ENCODE results near the gene PRR22. TPM values are rescaled to one million over a fixed set of nuclear protein-coding genes. Genes with fewer than 3 reads are reported as not detected.

The PRR22 gene
- polyA plus RNA-seq, 1 donor from 2014 or later = 0.97 TPM

DNA sequence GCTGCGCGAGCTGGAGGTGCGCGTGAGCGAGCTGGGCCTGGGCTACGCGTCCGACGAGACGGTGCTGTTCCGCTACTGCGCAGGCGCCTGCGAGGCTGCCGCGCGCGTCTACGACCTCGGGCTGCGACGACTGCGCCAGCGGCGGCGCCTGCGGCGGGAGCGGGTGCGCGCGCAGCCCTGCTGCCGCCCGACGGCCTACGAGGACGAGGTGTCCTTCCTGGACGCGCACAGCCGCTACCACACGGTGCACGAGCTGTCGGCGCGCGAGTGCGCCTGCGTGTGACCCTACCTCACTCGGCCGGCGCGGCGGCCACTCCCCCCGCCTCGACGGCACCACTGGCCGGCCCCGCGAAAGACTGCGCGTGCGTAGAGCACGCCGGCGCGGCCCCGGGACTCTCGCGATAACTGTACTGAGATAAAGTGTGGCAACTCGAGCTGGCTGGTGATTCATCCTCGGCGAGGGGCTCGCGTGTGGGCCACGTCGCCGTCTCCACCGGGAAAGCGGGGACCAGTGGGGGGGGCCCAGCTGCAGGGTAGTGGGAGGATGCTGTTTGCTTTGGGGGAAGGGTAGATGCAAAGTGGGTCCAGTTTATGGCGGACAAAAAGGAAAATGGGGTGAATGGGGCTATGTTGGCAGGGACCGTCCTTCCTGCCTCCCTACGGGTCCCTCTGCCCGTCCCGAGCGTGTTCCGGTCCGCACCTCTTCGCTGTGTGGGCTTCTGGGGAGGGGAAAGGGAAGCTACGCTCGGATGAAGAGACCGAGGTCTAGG is 43.5 kb upstream of the PRR22 start:
- Histone ChIP-seq H3K79me2 (replicated peaks; ENCODE audit: insufficient read depth, low read length) (no peaks in the 10 kb centered on the region), H3K4me3 (ENCODE audit: low read length) (peak overlapping the region; percentile 70), H4K20me1 (ENCODE audit: insufficient read depth) (no peaks in the 10 kb centered on the region), H3K9me2 (ENCODE audit: insufficient read depth, low read length) (no peaks in the 10 kb centered on the region), H3K36me3 (ENCODE audit: insufficient read depth, low read length) (no peaks in the 10 kb centered on the region), H3K9ac (ENCODE audit: low read length) (peak overlapping the region; percentile 69), H3F3A (ENCODE audit: insufficient read depth, low read length, poor library complexity, severe bottlenecking) (no peaks in the 10 kb centered on the region), H3K9me3 (ENCODE audit: low read length) (no peaks in the 10 kb centered on the region), H2AFZ (ENCODE audit: low read depth, low read length) (peak overlapping the region; percentile 85), H3K4me2 (ENCODE audit: low read length) (peak overlapping the region; percentile 59), H3K27ac (ENCODE audit: low read length) (peak overlapping the region; percentile 70), H3K27me3 (ENCODE audit: insufficient read depth, low read depth, low read length) (no peaks in the 10 kb centered on the region)
- TF ChIP-seq EZH2 (IDR thresholded peaks at IDR 0.05; ENCODE audit: borderline replicate concordance, insufficient read depth, low read length, poor library complexity, severe bottlenecking) = no peak
- TF ChIP-seq EP300 (conservative IDR thresholded peaks at IDR 0.05; ENCODE audit: poor library complexity, severe bottlenecking) = peak; percentile 36
- TF ChIP-seq TAF1 (IDR thresholded peaks at IDR 0.05; ENCODE audit: low read depth) = no peak
- TF ChIP-seq SMC3 (conservative IDR thresholded peaks at IDR 0.05; ENCODE audit: poor library complexity) = no peak
- peak; percentile 85 for TF ChIP-seq POLR2AphosphoS5 (IDR thresholded peaks at IDR 0.05)
- no peak for TF ChIP-seq RAD21 (conservative IDR thresholded peaks at IDR 0.05)
- TF ChIP-seq MXI1 (conservative IDR thresholded peaks at IDR 0.05; ENCODE audit: poor library complexity, severe bottlenecking) = peak; percentile 52
- TF ChIP-seq, protein P1, sequence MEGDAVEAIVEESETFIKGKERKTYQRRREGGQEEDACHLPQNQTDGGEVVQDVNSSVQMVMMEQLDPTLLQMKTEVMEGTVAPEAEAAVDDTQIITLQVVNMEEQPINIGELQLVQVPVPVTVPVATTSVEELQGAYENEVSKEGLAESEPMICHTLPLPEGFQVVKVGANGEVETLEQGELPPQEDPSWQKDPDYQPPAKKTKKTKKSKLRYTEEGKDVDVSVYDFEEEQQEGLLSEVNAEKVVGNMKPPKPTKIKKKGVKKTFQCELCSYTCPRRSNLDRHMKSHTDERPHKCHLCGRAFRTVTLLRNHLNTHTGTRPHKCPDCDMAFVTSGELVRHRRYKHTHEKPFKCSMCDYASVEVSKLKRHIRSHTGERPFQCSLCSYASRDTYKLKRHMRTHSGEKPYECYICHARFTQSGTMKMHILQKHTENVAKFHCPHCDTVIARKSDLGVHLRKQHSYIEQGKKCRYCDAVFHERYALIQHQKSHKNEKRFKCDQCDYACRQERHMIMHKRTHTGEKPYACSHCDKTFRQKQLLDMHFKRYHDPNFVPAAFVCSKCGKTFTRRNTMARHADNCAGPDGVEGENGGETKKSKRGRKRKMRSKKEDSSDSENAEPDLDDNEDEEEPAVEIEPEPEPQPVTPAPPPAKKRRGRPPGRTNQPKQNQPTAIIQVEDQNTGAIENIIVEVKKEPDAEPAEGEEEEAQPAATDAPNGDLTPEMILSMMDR (IDR thresholded peaks at IDR 0.05; ENCODE audit: poor library complexity, severe bottlenecking) = no peak
- TF ChIP-seq, protein P2, sequence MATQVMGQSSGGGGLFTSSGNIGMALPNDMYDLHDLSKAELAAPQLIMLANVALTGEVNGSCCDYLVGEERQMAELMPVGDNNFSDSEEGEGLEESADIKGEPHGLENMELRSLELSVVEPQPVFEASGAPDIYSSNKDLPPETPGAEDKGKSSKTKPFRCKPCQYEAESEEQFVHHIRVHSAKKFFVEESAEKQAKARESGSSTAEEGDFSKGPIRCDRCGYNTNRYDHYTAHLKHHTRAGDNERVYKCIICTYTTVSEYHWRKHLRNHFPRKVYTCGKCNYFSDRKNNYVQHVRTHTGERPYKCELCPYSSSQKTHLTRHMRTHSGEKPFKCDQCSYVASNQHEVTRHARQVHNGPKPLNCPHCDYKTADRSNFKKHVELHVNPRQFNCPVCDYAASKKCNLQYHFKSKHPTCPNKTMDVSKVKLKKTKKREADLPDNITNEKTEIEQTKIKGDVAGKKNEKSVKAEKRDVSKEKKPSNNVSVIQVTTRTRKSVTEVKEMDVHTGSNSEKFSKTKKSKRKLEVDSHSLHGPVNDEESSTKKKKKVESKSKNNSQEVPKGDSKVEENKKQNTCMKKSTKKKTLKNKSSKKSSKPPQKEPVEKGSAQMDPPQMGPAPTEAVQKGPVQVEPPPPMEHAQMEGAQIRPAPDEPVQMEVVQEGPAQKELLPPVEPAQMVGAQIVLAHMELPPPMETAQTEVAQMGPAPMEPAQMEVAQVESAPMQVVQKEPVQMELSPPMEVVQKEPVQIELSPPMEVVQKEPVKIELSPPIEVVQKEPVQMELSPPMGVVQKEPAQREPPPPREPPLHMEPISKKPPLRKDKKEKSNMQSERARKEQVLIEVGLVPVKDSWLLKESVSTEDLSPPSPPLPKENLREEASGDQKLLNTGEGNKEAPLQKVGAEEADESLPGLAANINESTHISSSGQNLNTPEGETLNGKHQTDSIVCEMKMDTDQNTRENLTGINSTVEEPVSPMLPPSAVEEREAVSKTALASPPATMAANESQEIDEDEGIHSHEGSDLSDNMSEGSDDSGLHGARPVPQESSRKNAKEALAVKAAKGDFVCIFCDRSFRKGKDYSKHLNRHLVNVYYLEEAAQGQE (IDR thresholded peaks at IDR 0.05; ENCODE audit: borderline replicate concordance) = peak; percentile 55

DNA sequence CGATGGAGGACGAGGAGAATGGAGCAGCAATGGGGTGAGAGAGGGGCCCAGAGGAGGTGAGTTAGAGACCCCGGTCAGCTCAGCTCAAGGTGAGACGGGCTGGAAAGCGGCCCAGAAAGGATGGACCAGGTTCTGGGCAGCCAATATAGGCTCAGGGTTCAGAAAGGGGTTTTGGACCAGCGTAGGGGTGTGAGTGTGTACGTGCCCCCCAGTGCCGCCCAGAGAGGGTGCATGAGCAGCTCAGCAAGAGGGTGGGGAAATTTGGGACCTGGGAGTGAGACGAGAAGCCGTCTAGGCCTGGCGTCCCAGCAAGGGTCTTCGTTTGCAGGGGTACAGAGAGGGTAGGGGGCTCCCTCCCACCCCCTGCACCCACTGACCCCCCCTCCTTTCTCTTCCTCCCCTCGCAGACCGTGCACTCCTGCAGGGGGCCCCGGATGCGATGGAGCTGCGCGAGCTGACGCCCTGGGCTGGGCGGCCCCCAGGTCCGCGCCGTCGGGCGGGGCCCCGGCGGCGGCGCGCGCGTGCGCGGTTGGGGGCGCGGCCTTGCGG is 42.9 kb upstream of the PRR22 start:
- Histone ChIP-seq H3K27me3 (ENCODE audit: insufficient read depth, low read depth, low read length) (no peaks in the 10 kb centered on the region), H3K9me2 (ENCODE audit: insufficient read depth, low read length) (no peaks in the 10 kb centered on the region), H3K4me2 (ENCODE audit: low read length) (no peak overlapping the region), H4K20me1 (ENCODE audit: insufficient read depth) (no peaks in the 10 kb centered on the region), H3K79me2 (replicated peaks; ENCODE audit: insufficient read depth, low read length) (no peaks in the 10 kb centered on the region), H3K9me3 (ENCODE audit: low read length) (no peaks in the 10 kb centered on the region), H3K36me3 (ENCODE audit: insufficient read depth, low read length) (no peaks in the 10 kb centered on the region), H3K4me3 (ENCODE audit: low read length) (peak overlapping the region; percentile 60), H2AFZ (ENCODE audit: low read depth, low read length) (no peak overlapping the region), H3K27ac (ENCODE audit: low read length) (peak overlapping the region; percentile 28), H3F3A (ENCODE audit: insufficient read depth, low read length, poor library complexity, severe bottlenecking) (no peaks in the 10 kb centered on the region), H3K9ac (ENCODE audit: low read length) (peak overlapping the region; percentile 69)
- TF ChIP-seq SMC3 (conservative IDR thresholded peaks at IDR 0.05; ENCODE audit: poor library complexity) (no peak), TAF1 (IDR thresholded peaks at IDR 0.05; ENCODE audit: low read depth) (no peak), RAD21 (conservative IDR thresholded peaks at IDR 0.05) (no peak), POLR2AphosphoS5 (IDR thresholded peaks at IDR 0.05) (no peak), MXI1 (conservative IDR thresholded peaks at IDR 0.05; ENCODE audit: poor library complexity, severe bottlenecking) (no peak), EP300 (conservative IDR thresholded peaks at IDR 0.05; ENCODE audit: poor library complexity, severe bottlenecking) (no peak), EZH2 (IDR thresholded peaks at IDR 0.05; ENCODE audit: borderline replicate concordance, insufficient read depth, low read length, poor library complexity, severe bottlenecking) (no peak)
- TF ChIP-seq, protein P2 (IDR thresholded peaks at IDR 0.05; ENCODE audit: borderline replicate concordance) = no peak
- TF ChIP-seq, protein P1 (IDR thresholded peaks at IDR 0.05; ENCODE audit: poor library complexity, severe bottlenecking) = no peak

All from neural cell (in vitro differentiated cells).